ENCODE measurements around the gene CYP2C19.

- no peak for TF ChIP-seq CTCF (IDR thresholded peaks at IDR 0.05; ENCODE audit: low read depth, low read length, poor library complexity, severe bottlenecking)
- no peak for TF ChIP-seq EZH2phosphoT487 (IDR thresholded peaks at IDR 0.05; ENCODE audit: borderline replicate concordance, low read length)
These were observed 22.7 kb downstream of the CYP2C19 start for GRCh38 chr10:94785211-94785610.
